Endothelial cell (in vitro differentiated cells): ENCODE data around the gene ZNF525. TPM values are rescaled to one million over a fixed set of nuclear protein-coding genes. Genes with fewer than 3 reads are reported as not detected.
"Not testable (repeated sequence)": the region's sequence is repeated elsewhere in the genome, so short reads cannot be mapped to it uniquely, and the experiment has no call there.

ENCODE experiments used
- DNase-seq: peaks from one replicate; pipeline ENCODE4 v3.0.0; 2021; ENCODE audit warnings: low spot score
- H3K27ac Mint-ChIP-seq: one replicate; pipeline ENCODE4 v1.8.0; 2021; ENCODE audit warnings: mixed read lengths, inconsistent platforms; ENCODE audit not compliant: unreplicated experiment
- H3K27me3 Mint-ChIP-seq: one replicate; pipeline ENCODE4 v1.8.0; 2021; ENCODE audit warnings: mild to moderate bottlenecking, moderate library complexity, mixed read lengths, inconsistent platforms; ENCODE audit not compliant: unreplicated experiment
- H3K36me3 Mint-ChIP-seq: one replicate; pipeline ENCODE4 v1.8.0; 2021; ENCODE audit warnings: mild to moderate bottlenecking, low read depth, mixed read lengths, inconsistent platforms; ENCODE audit not compliant: unreplicated experiment
- H3K4me1 Mint-ChIP-seq: one replicate; pipeline ENCODE4 v1.8.0; 2021; ENCODE audit warnings: mild to moderate bottlenecking, mixed read lengths, inconsistent platforms; ENCODE audit not compliant: unreplicated experiment
- H3K4me3 Mint-ChIP-seq: one replicate; pipeline ENCODE4 v1.8.0; 2021; ENCODE audit warnings: mild to moderate bottlenecking, mixed read lengths, inconsistent platforms; ENCODE audit not compliant: unreplicated experiment
- H3K9me3 Mint-ChIP-seq: one replicate; pipeline ENCODE4 v1.8.0; 2021; ENCODE audit warnings: mixed read lengths, inconsistent platforms; ENCODE audit not compliant: unreplicated experiment
- total RNA-seq: library from RNA; stranded (reverse); fragmentation: NEBNext Ultra II Directional; extraction: Animal tissue kit (Norgen Biotek cat#: 25700); gene quantifications from one replicate; pipeline ENCODE4 v1.2.1, GENCODE V29; 2021; ENCODE audit not compliant: unreplicated experiment
- TF ChIP-seq, protein P1 (sequence below): fragments of 200-600 bp; sonication (generic); IDR thresholded peaks from one replicate; pipeline ENCODE4 v1.5.0; 2021; ENCODE audit warnings: antibody characterized with exemption; ENCODE audit not compliant: unreplicated experiment

ZNF525 gene
- total RNA-seq, 1 donor from 2014 or later: 8.6 TPM

DNA sequence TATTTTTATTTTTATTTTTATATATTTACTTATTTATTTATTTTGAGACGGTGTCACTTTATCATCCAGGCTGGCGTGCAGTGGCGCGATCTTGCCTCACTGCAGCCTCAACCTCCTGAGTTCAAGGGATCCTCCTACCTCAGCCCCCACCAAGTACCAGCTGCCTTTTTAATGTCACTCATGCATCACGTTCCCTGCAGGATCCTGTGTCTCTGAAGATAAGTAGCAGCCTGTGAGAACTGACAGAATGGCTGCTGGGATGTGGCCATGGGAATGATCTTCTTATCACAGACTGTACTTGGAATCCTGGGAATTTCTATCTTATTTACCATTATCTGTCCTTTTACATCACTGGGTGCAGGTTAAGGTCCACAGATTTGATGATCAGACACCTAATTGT lies 57.0 kb downstream of the ZNF525 start:
- no peaks in the 10 kb centered on the region for H3K36me3 Mint-ChIP-seq
- DNase-seq: no peak
- no peak overlapping the region for H3K27ac Mint-ChIP-seq

GRCh38 chr19:53423074-53423473 lies 57.6 kb downstream of the ZNF525 start:
- DNase-seq: peak; percentile 13
- not testable (repeated sequence) for H3K36me3 Mint-ChIP-seq, H3K9me3 Mint-ChIP-seq, H3K4me1 Mint-ChIP-seq, H3K27me3 Mint-ChIP-seq, H3K27ac Mint-ChIP-seq, H3K4me3 Mint-ChIP-seq

More for the DNA sequence above, 57.0 kb downstream of the ZNF525 start:
- H3K27me3 Mint-ChIP-seq: peaks cover 3% of the 10 kb centered on the region
- H3K4me3 Mint-ChIP-seq: no peak overlapping the region
- TF ChIP-seq, protein P1, sequence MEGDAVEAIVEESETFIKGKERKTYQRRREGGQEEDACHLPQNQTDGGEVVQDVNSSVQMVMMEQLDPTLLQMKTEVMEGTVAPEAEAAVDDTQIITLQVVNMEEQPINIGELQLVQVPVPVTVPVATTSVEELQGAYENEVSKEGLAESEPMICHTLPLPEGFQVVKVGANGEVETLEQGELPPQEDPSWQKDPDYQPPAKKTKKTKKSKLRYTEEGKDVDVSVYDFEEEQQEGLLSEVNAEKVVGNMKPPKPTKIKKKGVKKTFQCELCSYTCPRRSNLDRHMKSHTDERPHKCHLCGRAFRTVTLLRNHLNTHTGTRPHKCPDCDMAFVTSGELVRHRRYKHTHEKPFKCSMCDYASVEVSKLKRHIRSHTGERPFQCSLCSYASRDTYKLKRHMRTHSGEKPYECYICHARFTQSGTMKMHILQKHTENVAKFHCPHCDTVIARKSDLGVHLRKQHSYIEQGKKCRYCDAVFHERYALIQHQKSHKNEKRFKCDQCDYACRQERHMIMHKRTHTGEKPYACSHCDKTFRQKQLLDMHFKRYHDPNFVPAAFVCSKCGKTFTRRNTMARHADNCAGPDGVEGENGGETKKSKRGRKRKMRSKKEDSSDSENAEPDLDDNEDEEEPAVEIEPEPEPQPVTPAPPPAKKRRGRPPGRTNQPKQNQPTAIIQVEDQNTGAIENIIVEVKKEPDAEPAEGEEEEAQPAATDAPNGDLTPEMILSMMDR: no peak
- peaks cover 10% of the 10 kb centered on the region for H3K4me1 Mint-ChIP-seq
- H3K9me3 Mint-ChIP-seq: no peaks in the 10 kb centered on the region

DNA sequence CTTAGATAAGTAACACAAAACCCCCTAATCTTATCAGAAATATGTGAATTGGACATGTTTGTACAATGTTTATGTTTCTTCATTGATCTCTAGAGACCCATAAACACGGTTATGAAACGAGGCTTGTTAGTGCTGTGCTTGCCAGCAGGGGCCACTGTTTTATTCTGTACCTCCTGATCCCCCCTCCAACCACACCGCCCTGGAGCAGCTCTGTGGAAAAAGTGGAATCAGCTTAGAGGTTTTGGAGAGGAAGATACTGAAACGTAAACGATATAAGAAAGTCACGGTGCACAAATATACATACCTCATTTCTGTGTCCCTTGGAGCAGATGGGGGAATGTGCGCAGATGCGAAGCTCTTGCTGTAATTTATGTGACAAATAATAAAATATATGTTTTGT lies 58.2 kb downstream of the ZNF525 start:
- not testable (repeated sequence) for H3K36me3 Mint-ChIP-seq, H3K4me1 Mint-ChIP-seq, H3K27me3 Mint-ChIP-seq, H3K27ac Mint-ChIP-seq, DNase-seq, H3K9me3 Mint-ChIP-seq, H3K4me3 Mint-ChIP-seq

GRCh38 chr19:53424968-53425597 lies 59.6 kb downstream of the ZNF525 start:
- DNase-seq: peak; percentile 79
- TF ChIP-seq, protein P1: peak; percentile 77
- Mint-ChIP-seq H3K27ac (no peak overlapping the region), H3K27me3 (peaks cover 3% of the 10 kb centered on the region), H3K4me1 (peaks cover 10% of the 10 kb centered on the region), H3K36me3 (no peaks in the 10 kb centered on the region), H3K4me3 (no peak overlapping the region), H3K9me3 (no peaks in the 10 kb centered on the region)

DNA sequence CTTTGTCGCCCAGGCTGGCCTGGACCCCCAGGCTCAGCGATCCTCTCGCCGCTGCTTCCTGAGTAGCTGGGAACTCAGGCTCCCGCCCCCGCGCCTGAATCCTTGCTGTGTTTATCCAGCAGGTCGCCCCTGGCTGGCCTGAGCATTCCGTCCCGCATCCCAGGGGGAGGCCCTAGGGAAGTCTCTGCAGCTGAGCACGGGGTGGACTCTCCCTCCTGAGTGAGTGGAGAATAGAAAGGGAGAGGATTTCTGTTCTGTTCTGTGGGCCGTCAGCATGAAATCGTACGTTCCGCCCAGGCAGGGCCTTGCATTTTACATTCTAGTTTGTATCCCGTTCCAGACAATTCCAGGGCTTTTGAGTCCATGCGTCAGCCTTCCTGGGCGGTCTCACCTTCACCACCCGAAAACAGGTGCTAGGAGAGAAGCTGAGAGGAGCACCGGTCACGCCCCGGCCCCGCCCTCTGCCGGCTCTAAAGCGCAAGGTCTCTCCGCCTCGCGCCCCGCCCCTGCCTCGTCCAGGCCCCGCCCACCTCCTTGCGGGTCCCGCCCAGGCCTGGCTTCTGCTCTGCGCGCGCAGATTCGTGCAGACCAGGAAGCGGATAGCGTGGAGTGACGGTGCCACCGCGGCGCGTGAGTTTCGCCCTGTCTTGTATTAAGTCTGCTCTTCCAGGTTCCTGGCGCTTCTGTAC lies 66.0 kb downstream of the ZNF525 start, which contains the start of gene ZNF761:
ZNF761 (plus strand) TSS at position 586 of the 689 bp plus-strand sequence. CDS start 15,285 bp downstream, outside the sequence.
- TF ChIP-seq, protein P1: no peak
- DNase-seq: peak; percentile 98
- H3K27me3 Mint-ChIP-seq: peaks cover 2% of the 10 kb centered on the region
- H3K27ac Mint-ChIP-seq: peak within 1 kb of the TSS; percentile 93
- H3K4me1 Mint-ChIP-seq: peaks cover 27% of the 10 kb centered on the region
- H3K4me3 Mint-ChIP-seq: peak within 1 kb of the TSS; percentile 93
- H3K36me3 Mint-ChIP-seq: peaks cover 16% of the 10 kb centered on the region
- H3K9me3 Mint-ChIP-seq: no peaks in the 10 kb centered on the region

- peak overlapping the region; percentile 93 for H3K4me3 Mint-ChIP-seq
- H3K27ac Mint-ChIP-seq: peak overlapping the region; percentile 93
- peak; percentile 31 for DNase-seq
- peaks cover 27% of the 10 kb centered on the region for H3K4me1 Mint-ChIP-seq
- TF ChIP-seq, protein P1: no peak
- H3K9me3 Mint-ChIP-seq: no peaks in the 10 kb centered on the region
- H3K27me3 Mint-ChIP-seq: peaks cover 2% of the 10 kb centered on the region
- H3K36me3 Mint-ChIP-seq: peaks cover 16% of the 10 kb centered on the region
Measured at GRCh38 chr19:53432088-53432661, 66.7 kb downstream of the ZNF525 start.
